ENCODE measurements around the gene GLYAT. TPM values are rescaled to one million over a fixed set of nuclear protein-coding genes. Genes with fewer than 3 reads are reported as not detected.

GLYAT gene
- total RNA-seq, 1 experiment from 2014 or later = not detected

GRCh38 chr11:58763120-58763490, 31.4 kb upstream of the GLYAT start:
- Histone ChIP-seq H3K27ac (no peak overlapping the region), H3K4me3 (no peak overlapping the region), H3K36me3 (no peaks in the 10 kb centered on the region), H3K4me1 (no peaks in the 10 kb centered on the region), H3K9me3 (replicated peaks) (no peaks in the 10 kb centered on the region), H3K27me3 (no peaks in the 10 kb centered on the region)
- DNase-seq = no peak

GRCh38 chr11:58762284-58763119, 30.8 kb upstream of the GLYAT start:
- Histone ChIP-seq H3K36me3 (no peaks in the 10 kb centered on the region), H3K9me3 (replicated peaks) (no peaks in the 10 kb centered on the region), H3K4me3 (no peak overlapping the region), H3K4me1 (no peaks in the 10 kb centered on the region), H3K27ac (no peak overlapping the region), H3K27me3 (no peaks in the 10 kb centered on the region)
- no peak for DNase-seq

GRCh38 chr11:58757439-58757838, 25.7 kb upstream of the GLYAT start:
- H3K4me3 ChIP-seq = no peak overlapping the region
- H3K9me3 ChIP-seq (replicated peaks) = no peaks in the 10 kb centered on the region
- DNase-seq = no peak
- no peaks in the 10 kb centered on the region for H3K4me1 ChIP-seq
- H3K27ac ChIP-seq = no peak overlapping the region
- no peaks in the 10 kb centered on the region for H3K27me3 ChIP-seq
- H3K36me3 ChIP-seq = no peaks in the 10 kb centered on the region

DNA sequence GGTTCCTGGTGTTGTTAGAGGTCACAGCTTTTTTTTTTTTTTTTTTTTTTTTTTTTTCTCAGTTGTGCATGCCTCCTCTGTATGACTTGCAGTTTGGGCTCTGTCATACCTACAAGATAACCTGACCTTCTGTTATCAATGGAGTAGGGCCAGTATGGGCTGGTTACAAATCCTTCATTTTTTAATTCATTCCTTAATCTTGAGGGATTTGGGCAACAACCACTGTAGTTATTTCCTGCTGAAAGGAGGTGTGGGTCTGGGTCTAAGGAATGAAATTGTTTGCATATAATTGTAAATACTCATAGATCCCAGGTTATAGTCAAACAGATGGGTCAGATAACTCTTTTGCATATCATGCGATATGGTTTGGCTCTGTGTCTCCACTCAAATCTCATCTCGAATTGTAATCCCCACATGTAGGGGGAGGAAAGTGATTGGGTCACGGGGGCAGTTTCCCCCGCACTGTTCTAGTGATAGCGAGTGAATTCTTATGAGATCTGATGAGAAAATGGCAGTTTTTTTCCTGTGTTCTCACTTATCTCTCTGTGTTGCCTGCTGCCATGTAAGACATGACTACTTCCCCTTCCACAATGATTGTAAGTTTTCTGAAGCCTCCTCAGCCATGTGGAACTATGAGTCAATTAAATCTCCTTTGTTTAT, 14.1 kb upstream of the GLYAT start:
- H3K36me3 ChIP-seq = no peaks in the 10 kb centered on the region
- no peaks in the 10 kb centered on the region for H3K9me3 ChIP-seq (replicated peaks)
- DNase-seq = no peak
- no peaks in the 10 kb centered on the region for H3K4me1 ChIP-seq
- no peak overlapping the region for H3K27ac ChIP-seq
- H3K27me3 ChIP-seq = no peaks in the 10 kb centered on the region
- no peak overlapping the region for H3K4me3 ChIP-seq

DNA sequence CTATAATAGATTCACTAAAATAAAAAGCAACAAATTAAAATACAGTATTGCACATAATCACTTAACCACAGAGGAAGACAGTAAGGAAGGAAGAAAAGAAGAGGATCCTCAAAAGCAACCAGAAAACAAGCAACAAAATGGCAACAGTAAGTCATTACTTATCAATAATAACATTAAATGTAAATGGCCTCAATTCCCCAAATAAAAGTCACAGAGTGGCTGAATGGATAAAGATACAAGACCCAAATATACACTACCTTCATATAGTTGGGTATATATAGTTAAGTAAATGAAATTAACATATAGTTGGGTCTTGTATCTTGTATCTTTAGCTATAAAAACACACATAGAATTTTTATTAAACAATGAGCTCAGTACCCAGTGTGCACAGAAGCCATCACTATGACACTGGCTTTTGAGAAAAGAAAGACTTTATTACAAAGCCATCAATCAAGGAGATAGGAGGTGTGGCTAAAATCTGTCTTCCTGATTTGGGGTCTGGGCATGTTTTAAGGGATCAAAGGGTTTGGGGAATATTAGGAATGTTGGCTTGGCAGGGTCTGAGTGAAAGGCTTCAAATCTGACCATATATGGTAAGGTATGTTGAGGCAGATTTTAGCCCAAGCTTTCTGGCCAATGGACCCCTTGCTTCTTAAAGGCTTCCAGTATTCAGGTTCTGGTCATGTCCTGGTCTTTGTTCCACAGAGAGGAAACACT, 13.4 kb upstream of the GLYAT start:
- no peaks in the 10 kb centered on the region for H3K9me3 ChIP-seq (replicated peaks)
- no peak overlapping the region for H3K27ac ChIP-seq
- no peaks in the 10 kb centered on the region for H3K4me1 ChIP-seq
- H3K27me3 ChIP-seq = no peaks in the 10 kb centered on the region
- no peak overlapping the region for H3K4me3 ChIP-seq
- H3K36me3 ChIP-seq = no peaks in the 10 kb centered on the region
- no peak for DNase-seq

DNA sequence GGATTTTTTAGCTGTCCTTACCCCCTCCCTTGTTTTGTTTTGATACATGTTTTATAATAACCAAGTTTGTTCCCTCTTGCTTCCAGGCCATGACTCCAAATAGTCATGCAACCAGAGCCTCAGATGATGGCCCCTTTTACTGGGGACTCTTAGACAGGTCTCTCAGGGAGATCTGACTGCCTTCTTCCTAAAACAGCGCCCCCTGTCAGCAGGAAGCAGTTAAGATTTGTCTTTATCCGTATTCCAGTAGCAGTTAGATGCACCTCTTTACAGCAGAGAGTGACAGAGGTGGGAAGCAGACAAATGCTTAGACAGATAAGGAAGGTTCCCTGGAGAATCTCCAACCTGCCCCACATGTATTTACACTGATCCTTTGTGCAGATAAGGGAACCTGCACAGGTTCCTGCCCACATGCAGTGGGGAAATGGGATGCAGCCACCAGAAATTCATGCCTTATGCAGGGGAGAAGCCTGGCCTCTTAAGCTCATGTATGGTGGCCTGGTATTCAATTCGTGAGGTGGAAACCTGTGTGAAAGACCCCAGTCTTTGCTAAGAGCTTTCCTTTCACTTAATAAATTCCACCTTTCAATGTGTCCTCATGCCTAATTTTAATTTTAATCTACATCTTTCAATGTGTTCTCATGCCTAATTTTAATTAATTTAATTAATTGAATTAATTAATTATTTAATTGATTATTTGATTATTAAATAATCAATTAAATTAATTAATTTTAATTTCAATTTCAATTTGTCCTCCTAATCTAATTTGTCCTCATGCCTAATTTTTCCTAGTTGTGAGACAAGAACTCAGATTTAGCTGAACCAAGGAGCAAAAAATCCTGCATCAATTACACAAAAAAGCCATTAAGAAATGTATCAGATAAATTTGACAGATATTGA, 11.5 kb upstream of the GLYAT start:
- Histone ChIP-seq H3K27ac (no peak overlapping the region), H3K4me3 (no peak overlapping the region), H3K27me3 (no peaks in the 10 kb centered on the region), H3K4me1 (no peaks in the 10 kb centered on the region), H3K9me3 (replicated peaks) (no peaks in the 10 kb centered on the region), H3K36me3 (no peaks in the 10 kb centered on the region)
- peak in 1 of 2 experiments; percentile 16 for DNase-seq

- H3K27ac ChIP-seq = no peak overlapping the region
- DNase-seq = no peak
- H3K9me3 ChIP-seq (replicated peaks) = no peaks in the 10 kb centered on the region
- H3K27me3 ChIP-seq = no peaks in the 10 kb centered on the region
- H3K4me3 ChIP-seq = no peak overlapping the region
- no peaks in the 10 kb centered on the region for H3K36me3 ChIP-seq
- no peaks in the 10 kb centered on the region for H3K4me1 ChIP-seq
Observed at GRCh38 chr11:58742140-58742539, 10.4 kb upstream of the GLYAT start.

DNA sequence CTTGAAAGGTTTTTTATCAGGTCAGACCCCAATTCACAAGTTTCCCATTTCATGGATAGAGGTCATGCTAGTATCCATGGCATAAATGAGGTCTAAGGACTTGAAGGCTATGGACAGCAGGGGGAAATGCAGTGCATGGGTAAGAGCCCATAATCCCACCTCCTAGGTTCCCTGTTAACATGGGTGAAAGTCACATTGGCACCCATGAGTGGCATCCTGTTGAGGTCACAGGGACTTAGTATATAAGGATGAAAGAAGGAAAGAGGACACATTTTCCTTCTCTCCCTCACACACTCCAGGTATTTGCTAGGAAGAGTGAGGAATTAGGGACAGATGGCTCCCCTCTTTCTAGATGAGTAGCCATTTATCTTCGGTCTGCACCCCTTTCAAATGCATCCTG, 9.4 kb upstream of the GLYAT start:
- Histone ChIP-seq H3K27me3 (no peaks in the 10 kb centered on the region), H3K4me1 (no peaks in the 10 kb centered on the region), H3K36me3 (no peaks in the 10 kb centered on the region), H3K27ac (no peak overlapping the region), H3K4me3 (no peak overlapping the region), H3K9me3 (replicated peaks) (no peaks in the 10 kb centered on the region)
- DNase-seq = no peak

DNA sequence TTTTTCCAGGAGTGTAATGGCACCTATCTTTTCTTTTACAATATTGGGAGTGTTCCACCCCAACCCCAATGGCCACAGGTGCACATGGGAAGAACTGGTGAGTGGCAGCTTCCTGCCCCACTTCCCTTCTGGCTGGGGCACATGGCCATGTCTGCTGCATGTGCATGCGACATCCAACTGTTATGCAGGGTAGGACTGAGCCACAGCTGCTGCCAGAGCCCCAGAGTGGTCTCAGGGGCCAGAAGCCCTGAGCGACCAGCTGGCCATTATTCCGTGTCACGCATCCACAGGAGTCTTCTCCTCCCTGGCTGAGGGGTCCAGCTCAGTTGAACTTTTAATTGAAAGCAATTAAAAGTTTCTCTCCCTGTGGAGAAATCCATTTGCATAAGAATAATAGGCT, 8.7 kb upstream of the GLYAT start:
- Histone ChIP-seq H3K4me3 (no peak overlapping the region), H3K9me3 (replicated peaks) (no peaks in the 10 kb centered on the region), H3K27ac (no peak overlapping the region), H3K36me3 (no peaks in the 10 kb centered on the region), H3K4me1 (no peaks in the 10 kb centered on the region), H3K27me3 (no peaks in the 10 kb centered on the region)
- no peak for DNase-seq

- Histone ChIP-seq H3K36me3 (no peaks in the 10 kb centered on the region), H3K27me3 (no peaks in the 10 kb centered on the region), H3K4me1 (no peaks in the 10 kb centered on the region), H3K4me3 (no peak overlapping the region), H3K9me3 (replicated peaks) (no peaks in the 10 kb centered on the region), H3K27ac (no peak overlapping the region)
- DNase-seq = no peak
Observed at GRCh38 chr11:58739725-58740430, 8.1 kb upstream of the GLYAT start.

DNA sequence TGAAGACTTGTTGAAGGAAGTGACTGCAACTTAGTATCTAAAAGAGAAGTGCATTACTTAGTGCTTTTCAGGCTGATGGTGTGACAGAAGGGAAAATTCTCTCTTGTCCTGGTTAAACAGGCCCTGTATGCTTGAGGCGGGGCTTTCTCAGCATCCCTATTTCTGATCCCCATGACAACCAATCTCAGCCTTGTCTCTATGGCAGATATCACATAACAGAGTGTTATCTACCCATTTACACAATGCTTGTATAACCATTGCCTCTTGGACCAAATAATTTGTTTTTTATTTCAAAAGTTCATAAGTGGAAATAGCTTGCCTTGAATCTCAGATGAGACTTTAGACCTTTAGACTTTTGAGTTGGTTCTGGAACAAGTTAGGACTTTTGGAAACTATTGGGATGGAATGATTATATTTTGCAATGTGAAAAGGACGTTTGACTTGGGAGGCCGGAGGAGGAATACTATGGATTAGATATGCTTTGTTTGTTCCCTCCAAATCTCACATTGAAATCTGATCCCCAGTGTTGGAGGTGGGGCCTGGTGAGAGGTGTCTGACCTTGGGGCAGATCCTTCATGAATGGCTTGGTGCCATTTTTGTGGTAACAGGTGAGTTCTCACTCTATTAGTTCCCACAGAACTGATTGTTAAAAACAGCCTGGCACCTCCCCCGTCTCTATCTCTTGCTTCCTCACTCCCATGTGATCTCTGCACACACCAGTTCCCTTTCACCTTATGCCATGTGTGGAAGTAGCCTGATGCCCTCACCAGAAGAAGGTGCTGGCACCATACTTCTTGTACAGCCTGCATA, 3.1 kb upstream of the GLYAT start:
- no peak for DNase-seq
- Histone ChIP-seq H3K27ac (no peak overlapping the region), H3K9me3 (replicated peaks) (no peaks in the 10 kb centered on the region), H3K4me3 (no peak overlapping the region), H3K36me3 (no peaks in the 10 kb centered on the region), H3K27me3 (no peaks in the 10 kb centered on the region), H3K4me1 (no peaks in the 10 kb centered on the region)

GRCh38 chr11:58730507-58731089, 1.1 kb downstream of the GLYAT start:
- Histone ChIP-seq H3K36me3 (no peaks in the 10 kb centered on the region), H3K4me3 (no peak overlapping the region), H3K27me3 (no peaks in the 10 kb centered on the region), H3K9me3 (replicated peaks) (no peaks in the 10 kb centered on the region), H3K4me1 (no peaks in the 10 kb centered on the region), H3K27ac (no peak overlapping the region)
- no peak for DNase-seq

DNA sequence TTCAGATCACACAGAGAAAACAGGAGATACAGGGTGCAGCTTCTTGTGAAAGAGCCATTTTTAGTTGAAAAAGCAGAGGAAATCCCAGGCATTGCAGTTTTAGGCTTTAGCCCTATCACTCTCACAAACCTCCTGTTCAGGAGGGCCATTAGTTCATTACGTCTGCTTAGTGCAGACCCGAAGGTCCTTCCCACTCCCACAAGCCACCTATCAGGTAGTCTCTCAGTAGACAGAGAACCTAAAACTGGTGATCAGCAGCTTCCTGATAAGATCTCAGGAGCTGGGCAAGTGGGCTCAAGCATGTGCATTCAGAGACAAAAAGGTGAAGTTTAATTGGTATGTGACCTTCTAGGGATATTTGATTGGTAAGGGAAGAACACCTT, 4.3 kb downstream of the GLYAT start:
- Histone ChIP-seq H3K9me3 (replicated peaks) (no peaks in the 10 kb centered on the region), H3K4me3 (no peak overlapping the region), H3K27ac (no peak overlapping the region), H3K4me1 (no peaks in the 10 kb centered on the region), H3K36me3 (no peaks in the 10 kb centered on the region), H3K27me3 (no peaks in the 10 kb centered on the region)
- DNase-seq = no peak
